H1 (cell line): ENCODE data around the gene UQCC3. TPM values are rescaled to one million over a fixed set of nuclear protein-coding genes. Genes with fewer than 3 reads are reported as not detected.
A peak's percentile ranks its signal among the peaks of the same experiment; 100 is the strongest.

ENCODE experiments used
- CTCF ChIA-PET: fragments of 300-600 bp; sonication (Branson Sonifier 250); formaldehyde crosslinking; loops from one replicate; lab custom pipeline; 2021; ENCODE audit not compliant: partially characterized antibody; lab: Charles Lee
- POLR2A ChIA-PET: fragments of 300-600 bp; sonication (Branson Sonifier 250); formaldehyde crosslinking; loops from one replicate; lab custom pipeline; 2021; ENCODE audit warnings: inconsistent platforms; ENCODE audit not compliant: partially characterized antibody; lab: Charles Lee
- DNase-seq, 2 experiments: peaks; one replicate each; pipeline versions ENCODE4 v3.0.0 to v3.0.0-alpha.2; 2010 to 2022; ENCODE audit warnings: low spot score in 2 of 2, low read depth in 1 of 2, mixed read lengths in 1 of 2
- FAIRE-seq: peaks from 2 replicates; lab custom pipeline; 2011; peaks lifted over from hg19 to GRCh38; lab: Jason Lieb, UNC
- H2AFZ ChIP-seq: 2 replicates; pipeline ENCODE4 v1.8.1; 2012; ENCODE audit warnings: low read length, inconsistent platforms
- H2AK5ac ChIP-seq: 2 replicates; pipeline ENCODE4 v1.6.1; 2013; ENCODE audit warnings: low read depth, low read length
- H2BK120ac ChIP-seq: replicated peaks from 2 replicates; pipeline ENCODE3; 2013; ENCODE audit warnings: low read depth, low read length, inconsistent platforms
- H2BK12ac ChIP-seq: 2 replicates; pipeline ENCODE4 v1.6.1; 2013; ENCODE audit warnings: low read depth, low read length
- H2BK15ac ChIP-seq: 2 replicates; pipeline ENCODE4 v1.6.1; 2013; ENCODE audit warnings: low read length
- H2BK20ac ChIP-seq: 2 replicates; pipeline ENCODE4 v1.6.1; 2013; ENCODE audit warnings: low read length
- H2BK5ac ChIP-seq: 2 replicates; pipeline ENCODE4 v1.6.1; 2013; ENCODE audit warnings: low read depth, low read length
- H3K14ac ChIP-seq: 2 replicates; pipeline ENCODE4 v1.6.1; 2013; ENCODE audit warnings: inconsistent platforms; ENCODE audit not compliant: insufficient read length
- H3K18ac ChIP-seq: 2 replicates; pipeline ENCODE4 v1.6.1; 2013; ENCODE audit warnings: low read length; ENCODE audit errors: extremely low read depth
- H3K23ac ChIP-seq: 2 replicates; pipeline ENCODE4 v1.6.1; 2013; ENCODE audit warnings: inconsistent platforms; ENCODE audit not compliant: insufficient read length
- H3K23me2 ChIP-seq: 2 replicates; pipeline ENCODE4 v1.6.1; 2013; ENCODE audit warnings: low read depth, low read length
- H3K27ac ChIP-seq: 2 replicates; pipeline ENCODE4 v1.6.1; 2011; ENCODE audit warnings: low read depth, low read length, inconsistent platforms
- H3K27me3 ChIP-seq, 4 experiments: replicated peaks in 1 of 4; 1 replicate in 1 of 4; 2 replicates in 3 of 4; pipeline versions ENCODE4 v1.6.1 to v1.8.1; 2011 to 2013; ENCODE audit warnings: low read length in 3 of 4, mild to moderate bottlenecking in 3 of 4, inconsistent platforms in 2 of 4, mixed read lengths in 2 of 4, moderate library complexity in 1 of 4; ENCODE audit not compliant: control insufficient read depth in 3 of 4, insufficient read depth in 3 of 4; ENCODE audit errors: extremely low read depth in 1 of 4
- H3K36me3 ChIP-seq, 4 experiments: 2 replicates each; pipeline versions ENCODE4 v1.6.1 to v1.8.1; 2011 to 2013; ENCODE audit warnings: mild to moderate bottlenecking in 4 of 4, low read length in 3 of 4, moderate library complexity in 2 of 4, control low read depth in 1 of 4, inconsistent platforms in 1 of 4; ENCODE audit not compliant: insufficient read depth in 4 of 4, control insufficient read depth in 2 of 4
- H3K4ac ChIP-seq: replicated peaks from 2 replicates; pipeline ENCODE3; 2013; ENCODE audit warnings: low read length, low read depth, mixed read lengths, inconsistent platforms; ENCODE audit not compliant: insufficient read length
- H3K4me1 ChIP-seq, 4 experiments: replicated peaks in 1 of 4; 1 replicate in 1 of 4; 2 replicates in 3 of 4; pipeline versions ENCODE4 v1.6.1 to v1.8.1; 2011 to 2013; ENCODE audit warnings: low read length in 3 of 4, inconsistent platforms in 2 of 4, mixed read lengths in 1 of 4; ENCODE audit not compliant: insufficient read depth in 4 of 4, control insufficient read depth in 3 of 4
- H3K4me2 ChIP-seq, 2 experiments: 2 replicates each; pipeline versions ENCODE4 v1.6.1 to v1.8.1; 2011 to 2013; ENCODE audit warnings: low read depth in 2 of 2, low read length in 2 of 2, control low read depth in 1 of 2, inconsistent platforms in 1 of 2, mild to moderate bottlenecking in 1 of 2; ENCODE audit not compliant: insufficient read depth in 1 of 2
- H3K4me3 ChIP-seq, 4 experiments: fragments of 200-600, 300-600 bp in 1 of 4; sonication (generic), shearing (Covaris generic), sonication (Bioruptor Twin) in 1 of 4; 2 replicates each; pipeline versions ENCODE4 v1.5.1 to v1.8.1; 2011 to 2016; ENCODE audit warnings: low read length in 4 of 4, low read depth in 3 of 4, control low read depth in 2 of 4, inconsistent platforms in 2 of 4, mild to moderate bottlenecking in 2 of 4, mixed read lengths in 1 of 4, moderate library complexity in 1 of 4; ENCODE audit not compliant: insufficient read depth in 2 of 4; ENCODE audit errors: extremely low read depth in 1 of 4
- H3K56ac ChIP-seq: replicated peaks from 2 replicates; pipeline ENCODE3; 2013; ENCODE audit warnings: low read depth, mild to moderate bottlenecking, mixed read lengths, low read length, inconsistent platforms; ENCODE audit not compliant: insufficient read length
- H3K79me1 ChIP-seq: 2 replicates; pipeline ENCODE4 v1.6.1; 2013; ENCODE audit warnings: low read depth, low read length, control low read depth
- H3K79me2 ChIP-seq, 2 experiments: 2 replicates each; pipeline versions ENCODE4 v1.6.1 to v1.8.1; 2012 to 2013; ENCODE audit warnings: low read length in 2 of 2, mild to moderate bottlenecking in 2 of 2, inconsistent platforms in 1 of 2; ENCODE audit not compliant: insufficient read depth in 2 of 2, control insufficient read depth in 1 of 2
- H3K9ac ChIP-seq, 4 experiments: replicated peaks in 1 of 4; 1 replicate in 1 of 4; 2 replicates in 3 of 4; pipeline versions ENCODE4 v1.6.1 to v1.8.1; 2011 to 2013; ENCODE audit warnings: low read depth in 3 of 4, low read length in 3 of 4, control low read depth in 2 of 4, mild to moderate bottlenecking in 2 of 4, moderate library complexity in 2 of 4, inconsistent platforms in 1 of 4; ENCODE audit errors: extremely low read depth in 1 of 4
- H3K9me3 ChIP-seq, 2 experiments: 2 replicates each; pipeline versions ENCODE4 v1.6.1 to v1.8.1; 2012 to 2013; ENCODE audit warnings: mild to moderate bottlenecking in 2 of 2, moderate library complexity in 2 of 2, control low read depth in 1 of 2, inconsistent platforms in 1 of 2, low read depth in 1 of 2, low read length in 1 of 2, mixed read lengths in 1 of 2; ENCODE audit not compliant: insufficient read depth in 2 of 2
- H4K20me1 ChIP-seq, 2 experiments: replicated peaks in 1 of 2; 2 replicates each; pipeline versions ENCODE3 to v1.8.1; 2011 to 2013; ENCODE audit warnings: inconsistent platforms in 2 of 2, low read length in 2 of 2, mild to moderate bottlenecking in 1 of 2; ENCODE audit not compliant: insufficient read depth in 2 of 2, control insufficient read depth in 1 of 2
- H4K5ac ChIP-seq: 2 replicates; pipeline ENCODE4 v1.6.1; 2013; ENCODE audit warnings: low read length, low read depth, mixed read lengths, inconsistent platforms; ENCODE audit not compliant: insufficient read length
- H4K8ac ChIP-seq: 2 replicates; pipeline ENCODE4 v1.8.0; 2013; ENCODE audit warnings: mild to moderate bottlenecking, moderate library complexity, low read length, inconsistent platforms; ENCODE audit not compliant: insufficient read depth; ENCODE audit errors: extremely low read depth
- H4K91ac ChIP-seq: replicated peaks from 2 replicates; pipeline ENCODE3; 2013; ENCODE audit warnings: low read length, mixed read lengths, inconsistent platforms; ENCODE audit not compliant: insufficient read length
- RNF2 ChIP-seq: fragments of 200-900, 300-1000 bp; sonication (generic); IDR thresholded peaks from 2 replicates; pipeline ENCODE4 v1.7.1; 2016; ENCODE audit warnings: borderline replicate concordance, low read depth, mild to moderate bottlenecking, antibody characterized with exemption, low read length; ENCODE audit not compliant: poor library complexity, severe bottlenecking; ENCODE audit errors: missing control alignments
- YY1 ChIP-seq: IDR thresholded peaks from 2 replicates; pipeline ENCODE4 v1.6.1; 2011; ENCODE audit warnings: low read depth, mild to moderate bottlenecking, low read length
- WGBS, 2 experiments: shearing (Covaris generic) in 1 of 2; methylation state at CpG; one replicate each; pipeline versions ENCODE4 v1.1.6 to v1.1.7; 2013 to 2015; ENCODE audit warnings: low lambda C conversion rate in 2 of 2, mixed read lengths in 2 of 2, inconsistent platforms in 1 of 2, low coverage in 1 of 2, missing lambda C conversion rate in 1 of 2; ENCODE audit not compliant: insufficient replicate concordance in 2 of 2, insufficient coverage in 1 of 2, insufficient read length in 1 of 2; ENCODE audit errors: extremely low coverage in 1 of 2, missing lambda C conversion rate in 1 of 2; 5-methylcytosine and 5-hydroxymethylcytosine counted together
- polyA plus RNA-seq, 7 experiments: library from polyadenylated mRNA; depleted of rRNA in 3 of 7; stranded (reverse) in 5 of 7; unstranded in 2 of 7; fragments of >200 nt in 5 of 7; fragments of 200-250 nt in 2 of 7; gene quantifications; 1 replicate in 5 of 7; 2 replicates in 1 of 7; 4 replicates in 1 of 7; pipeline versions ENCODE4 v1.2.1 to v1.2.3, GENCODE V29; 2011 to 2013; ENCODE audit warnings: missing spikeins in 2 of 7, mixed read lengths in 2 of 7
- total RNA-seq: library from RNA; stranded (reverse); fragmentation: NEBNext Ultra II Directional; extraction: Animal tissue kit (Norgen Biotek cat#: 25700); gene quantifications from 2 replicates; pipeline ENCODE4 v1.2.1, GENCODE V29; 2021

Gene UQCC3
- total and polyA plus RNA-seq, 2 of the 8 experiments (the other 6 are each of a cell fraction or from before 2014, with no cell fraction given), result 14.2 to 15.7 TPM

GRCh38 chr11:62654297-62654696, 17.2 kb upstream of the UQCC3 start:
- H3K9ac ChIP-seq, result no peak overlapping the region; a peak in 1 of 7 replicates
- H4K5ac ChIP-seq, result no peak overlapping the region
- DNase-seq, result no peak
- H2BK120ac ChIP-seq, result no peak overlapping the region
- H3K18ac ChIP-seq, result no peak overlapping the region
- no peak overlapping the region for H2BK20ac ChIP-seq
- no peak for TF ChIP-seq YY1
- no peak for TF ChIP-seq RNF2
- TF ChIP-seq, all 59 proteins: peak for 0
- FAIRE-seq, result no peak
- H2BK12ac ChIP-seq, result no peak overlapping the region
- H3K79me1 ChIP-seq, result peaks cover 7% of the 10 kb centered on the region; the same call in 1 of the 2 replicates
- peaks cover 0 to 8% of the 10 kb centered on the region in 2 experiments for H4K20me1 ChIP-seq
- ChIA-PET POLR2A (interaction anchor here (1.0 to 50.4 kb wide), 4 partner anchors 32 to 201 kb away, joined by 3 to 2041 read pairs (median 6); partner anchors contain the start of genes BSCL2, C11orf98, CSKMT and GNG3), CTCF (interaction anchor here (1.5 kb wide), 1 partner anchor 8 kb away, joined by 4 read pairs; no protein-coding TSS in a partner anchor)
- H3K4me2 ChIP-seq, result no peak overlapping the region; a peak in 1 of 4 replicates
- H2AFZ ChIP-seq, result no peak overlapping the region
- no peak overlapping the region for H3K4me3 ChIP-seq
- H3K23me2 ChIP-seq, result peaks cover 3% of the 10 kb centered on the region
- H4K91ac ChIP-seq, result no peak overlapping the region
- no peak overlapping the region for H3K4ac ChIP-seq
- peaks cover 7 to 23% of the 10 kb centered on the region in 2 experiments for H3K79me2 ChIP-seq
- H2AK5ac ChIP-seq, result no peak overlapping the region
- no peak overlapping the region for H2BK15ac ChIP-seq
- H2BK5ac ChIP-seq, result no peak overlapping the region
- H3K14ac ChIP-seq, result no peak overlapping the region
- no peak overlapping the region for H3K56ac ChIP-seq
- no peaks in the 10 kb centered on the region for H3K27me3 ChIP-seq
- peak overlapping the region; percentile 35; the same call in 1 of the 2 replicates for H4K8ac ChIP-seq
- H3K36me3 ChIP-seq, result peaks cover 0 to 6% (median 2%) of the 10 kb centered on the region in 4 experiments; a peak in 4 of 8 replicates
- no peaks in the 10 kb centered on the region for H3K4me1 ChIP-seq
- no peak overlapping the region for H3K27ac ChIP-seq
- H3K23ac ChIP-seq, result no peak overlapping the region
- 96% methylated on average over 11 of the region's 11 CpGs; no CpG with 5 or more reads in 1 of the 2 experiments for WGBS, 2 experiments
- no peaks in the 10 kb centered on the region for H3K9me3 ChIP-seq
